ENCODE results near the gene ATP2B2.

DNA sequence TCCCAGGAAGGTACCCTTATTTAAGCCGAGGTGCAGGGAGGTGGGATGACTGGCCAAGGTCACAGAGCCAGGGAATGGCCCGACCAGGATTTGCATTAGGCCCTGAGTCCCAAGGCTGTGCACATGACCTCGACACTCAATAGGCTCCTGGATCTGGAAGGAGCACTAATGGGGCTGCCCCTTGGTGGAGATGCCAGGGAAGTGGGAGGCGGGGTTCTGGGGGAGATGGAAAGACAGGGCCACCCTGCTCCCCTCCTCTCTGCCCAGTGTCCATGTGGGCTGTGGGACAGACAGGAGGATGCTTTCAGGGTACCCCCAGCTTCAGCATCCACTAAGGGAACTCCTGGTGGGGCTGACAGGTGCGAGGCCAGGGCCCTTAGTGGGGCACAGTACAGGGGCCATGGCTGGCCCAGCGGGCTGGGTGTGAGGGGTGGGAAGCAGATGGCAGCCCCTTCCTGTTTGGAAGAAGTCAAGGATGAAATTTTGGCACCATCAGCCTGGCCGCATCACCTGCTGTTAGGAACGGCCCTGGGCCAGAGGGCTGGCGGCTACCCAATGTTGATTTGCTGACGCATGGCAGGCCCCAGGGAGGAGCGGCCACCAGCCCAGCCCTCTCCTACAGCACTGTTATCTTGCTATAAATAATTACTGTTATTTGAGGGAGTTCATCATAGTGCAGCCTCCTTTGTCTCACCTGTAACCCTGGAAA, 37.3 kb downstream of the ATP2B2 start:
- no peak for TF ChIP-seq PATZ1 (CRISPR knock-in tag; IDR thresholded peaks at IDR 0.05; ENCODE audit: borderline replicate concordance)
- TF ChIP-seq POU6F1 (CRISPR knock-in tag; IDR thresholded peaks at IDR 0.05; ENCODE audit: borderline replicate concordance, low read depth) = no peak
- TF ChIP-seq ZC3H10 (CRISPR knock-in tag; IDR thresholded peaks at IDR 0.05) = no peak
- no peak for TF ChIP-seq TOX (CRISPR knock-in tag; IDR thresholded peaks at IDR 0.05; ENCODE audit: borderline replicate concordance)
- no peak for TF ChIP-seq PPARA (CRISPR knock-in tag; IDR thresholded peaks at IDR 0.05; ENCODE audit: borderline replicate concordance)

Measured in SK-N-SH treated with all-trans-retinoic acid at 6 μM for 48 hours (cell line).